Upper lobe of right lung (tissue), 1 donor: ENCODE data around the gene FGF18. TPM values are rescaled to one million over a fixed set of nuclear protein-coding genes. Genes with fewer than 3 reads are reported as not detected.

Experiments used
- ATAC-seq: fragments of 200-7000 bp; cut with Tn5 transposase; one replicate; pipeline ENCODE4 v1.9.1; 2020; ENCODE audit warnings: mild to moderate bottlenecking, moderate library complexity
- DNase-seq: peaks from one replicate; pipeline ENCODE4 v3.0.0-alpha.2; 2020
- H3K27ac ChIP-seq: fragments of 200-600 bp; one replicate; pipeline ENCODE4 v1.8.0; 2022
- H3K27me3 ChIP-seq: fragments of 200-600 bp; one replicate; pipeline ENCODE4 v1.8.0; 2022; ENCODE audit warnings: mild to moderate bottlenecking
- H3K36me3 ChIP-seq: fragments of 200-600 bp; one replicate; pipeline ENCODE4 v1.8.0; 2022
- H3K4me1 ChIP-seq: fragments of 200-600 bp; one replicate; pipeline ENCODE4 v1.8.0; 2022
- H3K4me3 ChIP-seq: fragments of 200-600 bp; one replicate; pipeline ENCODE4 v1.8.0; 2022; ENCODE audit warnings: mild to moderate bottlenecking
- H3K9me3 ChIP-seq: fragments of 200-600 bp; one replicate; pipeline ENCODE4 v1.8.0; 2022
- intact Hi-C: fragments of 100-400 bp; cut with DNase I; formaldehyde crosslinking; loops from one replicate; pipeline ENCODE4 v1.11.0; 2022
- total RNA-seq: library from RNA; stranded (reverse); fragmentation: NEBNext Ultra II Directional; extraction: Animal tissue kit (Norgen Biotek cat#: 25700); gene quantifications from one replicate; pipeline ENCODE4 v1.2.1, GENCODE V29; 2021
- TF ChIP-seq, protein P1 (sequence below): fragments of 200-600 bp; IDR thresholded peaks from one replicate; pipeline ENCODE4 v1.8.0; 2022; ENCODE audit warnings: antibody characterized with exemption
- donor health status: DM: no; HTN: yes; CAD: no; lungs with severe emphysema.

Gene FGF18
- total RNA-seq, 1 donor from 2014 or later: 4.2 TPM

DNA sequence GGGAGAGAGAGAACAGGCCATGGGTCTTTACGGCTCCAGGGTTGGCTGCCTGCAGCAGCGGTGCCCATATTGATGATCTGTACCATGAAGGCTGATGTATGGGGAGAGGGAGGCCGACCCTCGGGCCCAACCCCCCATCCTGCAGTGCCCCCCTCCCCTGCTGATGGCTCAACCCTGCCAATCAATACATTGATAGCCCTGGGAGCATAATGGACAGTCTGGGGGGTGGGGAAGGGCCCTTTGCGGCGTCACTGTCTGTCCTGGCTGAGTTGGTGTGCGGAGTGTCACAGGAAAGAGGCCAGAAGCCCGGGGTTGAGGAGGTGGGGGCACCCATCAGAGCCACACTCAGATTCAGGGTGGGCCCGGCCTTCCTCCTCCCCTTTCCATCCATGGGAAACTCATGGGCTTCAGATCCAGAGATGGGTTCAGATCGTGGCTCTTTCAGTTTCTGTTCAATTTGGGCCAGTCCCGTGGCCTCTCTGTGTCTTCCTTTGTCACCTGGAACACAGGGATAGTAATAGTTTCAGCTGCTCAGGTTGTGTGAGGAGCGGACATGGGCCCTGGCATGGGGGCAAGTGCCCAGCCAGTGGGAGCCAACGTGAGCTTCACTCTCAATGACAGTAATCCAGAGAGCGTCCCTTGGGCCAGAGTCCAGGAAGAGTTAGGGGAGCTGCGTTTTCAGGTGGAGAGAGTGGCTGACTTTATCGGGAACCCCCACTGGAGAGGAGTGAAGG lies 9.5 kb downstream of the FGF18 start:
- H3K4me3 ChIP-seq: no peak overlapping the region
- H3K27ac ChIP-seq: no peak overlapping the region
- H3K4me1 ChIP-seq: no peaks in the 10 kb centered on the region
- ATAC-seq: no peak
- TF ChIP-seq, protein P1, sequence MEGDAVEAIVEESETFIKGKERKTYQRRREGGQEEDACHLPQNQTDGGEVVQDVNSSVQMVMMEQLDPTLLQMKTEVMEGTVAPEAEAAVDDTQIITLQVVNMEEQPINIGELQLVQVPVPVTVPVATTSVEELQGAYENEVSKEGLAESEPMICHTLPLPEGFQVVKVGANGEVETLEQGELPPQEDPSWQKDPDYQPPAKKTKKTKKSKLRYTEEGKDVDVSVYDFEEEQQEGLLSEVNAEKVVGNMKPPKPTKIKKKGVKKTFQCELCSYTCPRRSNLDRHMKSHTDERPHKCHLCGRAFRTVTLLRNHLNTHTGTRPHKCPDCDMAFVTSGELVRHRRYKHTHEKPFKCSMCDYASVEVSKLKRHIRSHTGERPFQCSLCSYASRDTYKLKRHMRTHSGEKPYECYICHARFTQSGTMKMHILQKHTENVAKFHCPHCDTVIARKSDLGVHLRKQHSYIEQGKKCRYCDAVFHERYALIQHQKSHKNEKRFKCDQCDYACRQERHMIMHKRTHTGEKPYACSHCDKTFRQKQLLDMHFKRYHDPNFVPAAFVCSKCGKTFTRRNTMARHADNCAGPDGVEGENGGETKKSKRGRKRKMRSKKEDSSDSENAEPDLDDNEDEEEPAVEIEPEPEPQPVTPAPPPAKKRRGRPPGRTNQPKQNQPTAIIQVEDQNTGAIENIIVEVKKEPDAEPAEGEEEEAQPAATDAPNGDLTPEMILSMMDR: no peak
- no peaks in the 10 kb centered on the region for H3K36me3 ChIP-seq
- intact Hi-C loops: no loop called here
- no peaks in the 10 kb centered on the region for H3K9me3 ChIP-seq
- peak; percentile 49 for DNase-seq
- no peaks in the 10 kb centered on the region for H3K27me3 ChIP-seq

DNA sequence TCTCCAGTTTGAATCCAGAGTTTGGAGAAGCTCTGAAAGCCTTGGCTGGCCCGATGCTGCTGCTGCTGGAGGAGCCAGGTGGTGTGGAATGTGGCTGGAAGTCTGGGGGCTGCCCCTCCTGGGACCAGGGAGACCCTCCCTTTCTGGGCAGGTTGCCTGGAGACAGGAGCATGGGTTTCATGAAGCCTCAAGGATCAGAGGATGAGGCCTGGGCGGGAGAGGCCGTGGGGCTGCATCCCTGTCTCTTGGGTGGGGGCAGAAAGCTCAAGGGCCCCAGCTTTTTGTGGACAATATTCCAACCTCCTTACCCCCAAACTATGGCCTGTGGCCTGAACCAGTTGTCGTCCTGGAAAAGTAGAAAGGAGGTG lies 10.1 kb downstream of the FGF18 start:
- Histone ChIP-seq H3K4me1 (no peaks in the 10 kb centered on the region), H3K9me3 (no peaks in the 10 kb centered on the region), H3K27me3 (no peaks in the 10 kb centered on the region), H3K4me3 (no peak overlapping the region), H3K27ac (no peak overlapping the region), H3K36me3 (no peaks in the 10 kb centered on the region)
- DNase-seq (peak; percentile 19), ATAC-seq (no peak)
- TF ChIP-seq, protein P1: no peak
- intact Hi-C loops: no loop called here

DNA sequence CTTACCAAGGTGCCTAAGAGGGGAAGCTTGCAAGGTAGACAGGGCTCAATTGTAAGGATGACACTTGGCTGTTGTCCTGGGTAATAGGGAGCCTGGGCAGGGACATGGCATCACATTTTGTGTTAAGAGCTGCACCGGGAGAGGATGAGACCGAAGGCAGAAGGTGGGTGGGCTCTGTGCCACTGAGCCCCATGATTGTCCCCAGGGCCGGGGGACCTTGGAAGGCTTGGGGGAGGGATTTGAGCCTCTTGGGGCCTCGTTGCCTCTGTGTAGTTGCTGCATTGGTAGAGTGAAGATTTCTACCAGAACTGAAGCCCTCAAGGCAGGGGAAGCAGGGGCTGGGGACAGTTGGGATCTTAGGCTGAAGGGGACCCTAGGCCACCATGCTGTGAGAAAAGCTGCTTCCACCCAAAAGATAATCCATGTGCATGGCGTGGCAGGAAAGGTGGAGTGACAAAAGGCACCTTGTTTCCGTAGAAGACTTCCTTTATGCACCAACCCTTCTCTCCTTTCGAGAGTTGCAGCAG lies 11.9 kb downstream of the FGF18 start:
- no peaks in the 10 kb centered on the region for H3K36me3 ChIP-seq
- ATAC-seq (no peak), DNase-seq (peak; percentile 27)
- H3K27ac ChIP-seq: no peak overlapping the region
- TF ChIP-seq, protein P1: no peak
- H3K4me3 ChIP-seq: no peak overlapping the region
- intact Hi-C loops: no loop called here
- H3K9me3 ChIP-seq: no peaks in the 10 kb centered on the region
- no peaks in the 10 kb centered on the region for H3K27me3 ChIP-seq
- H3K4me1 ChIP-seq: no peaks in the 10 kb centered on the region

DNA sequence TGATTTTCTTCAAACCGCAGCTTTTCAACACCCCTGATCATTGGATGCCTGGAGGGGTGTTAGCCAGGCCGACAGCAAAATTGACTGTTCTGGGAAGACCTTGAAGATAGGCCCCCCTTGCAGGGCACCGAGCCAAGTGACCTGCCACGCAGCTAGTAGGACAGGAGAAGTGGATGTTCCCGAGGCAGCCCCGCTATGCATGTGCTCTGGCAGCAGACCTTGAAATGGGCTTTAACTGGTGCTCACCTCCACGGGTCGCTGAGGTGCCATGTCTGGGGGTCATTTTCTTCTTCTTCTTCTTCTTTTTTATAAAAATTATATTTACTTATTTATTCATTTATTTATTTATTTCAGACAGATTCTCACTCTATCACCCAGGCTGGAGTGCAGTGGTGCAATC lies 12.6 kb downstream of the FGF18 start:
- H3K27ac ChIP-seq: no peak overlapping the region
- DNase-seq (peak; percentile 48), ATAC-seq (no peak)
- H3K4me3 ChIP-seq: no peak overlapping the region
- H3K36me3 ChIP-seq: no peaks in the 10 kb centered on the region
- intact Hi-C loops: no loop called here
- H3K9me3 ChIP-seq: no peaks in the 10 kb centered on the region
- no peaks in the 10 kb centered on the region for H3K27me3 ChIP-seq
- H3K4me1 ChIP-seq: no peaks in the 10 kb centered on the region
- TF ChIP-seq, protein P1: no peak

DNA sequence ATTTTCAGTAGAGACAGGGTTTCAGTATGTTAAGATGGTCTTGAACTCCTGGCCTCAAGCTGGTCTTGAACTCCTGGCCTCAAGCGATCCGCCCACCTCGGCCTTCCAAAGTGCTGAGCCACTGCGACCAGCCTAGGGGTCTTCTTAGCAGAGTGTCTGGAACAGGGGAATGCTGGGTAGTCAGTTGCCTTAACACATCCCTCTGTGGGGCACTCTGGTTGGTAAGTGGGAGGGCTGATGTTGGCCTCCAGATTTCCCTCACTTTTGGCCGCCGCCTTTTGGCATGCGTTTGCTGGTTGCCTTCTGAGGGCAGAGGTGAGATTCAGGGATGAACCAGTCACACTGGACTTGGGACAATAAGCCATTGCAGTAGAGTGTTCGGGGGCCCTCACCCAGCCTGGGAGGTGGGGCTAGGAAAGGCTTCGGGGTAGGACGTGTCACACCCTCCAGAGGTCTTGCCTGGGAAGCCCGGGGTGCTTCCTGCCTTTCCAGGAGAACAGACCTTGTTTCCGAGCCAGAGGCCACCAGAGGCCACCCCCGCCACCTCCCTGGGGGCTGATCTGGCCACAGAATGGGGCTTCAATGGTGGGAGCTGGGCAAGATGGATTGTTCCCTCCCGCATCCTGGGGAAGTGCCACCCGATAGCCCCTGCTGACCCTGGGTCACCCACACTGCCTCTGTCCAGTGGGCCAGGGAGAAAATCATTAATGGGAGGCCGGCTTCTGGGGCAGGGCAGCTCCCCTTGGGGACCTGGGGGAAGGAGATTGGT lies 13.3 kb downstream of the FGF18 start:
- no peak for ATAC-seq

More for the DNA sequence above, 13.3 kb downstream of the FGF18 start:
- Histone ChIP-seq H3K4me1 (no peaks in the 10 kb centered on the region), H3K27ac (no peak overlapping the region), H3K9me3 (no peaks in the 10 kb centered on the region), H3K27me3 (no peaks in the 10 kb centered on the region), H3K4me3 (no peak overlapping the region), H3K36me3 (no peaks in the 10 kb centered on the region)
- intact Hi-C loops: no loop called here
- DNase-seq: peak; percentile 55
- TF ChIP-seq, protein P1: no peak
